SK-N-SH treated with all-trans-retinoic acid at 6 μM for 48 hours (cell line): ENCODE results near the gene CDCA5.

Source experiments
- BACH2 ChIP-seq: fragments of 250-450 bp; sonication (Bioruptor Pico); IDR thresholded peaks from 2 replicates; pipeline ENCODE4 v1.9.0; 2021; ENCODE audit warnings: mild to moderate bottlenecking, borderline replicate concordance
- CSDC2 ChIP-seq: fragments of 250-450 bp; sonication (Bioruptor Pico); IDR thresholded peaks from 2 replicates; pipeline ENCODE4 v1.5.0; 2020; ENCODE audit warnings: mild to moderate bottlenecking, moderate library complexity
- ESRRG ChIP-seq: fragments of 250-450 bp; sonication (Bioruptor Pico); IDR thresholded peaks from 2 replicates; pipeline ENCODE4 v1.6.1; 2021; ENCODE audit warnings: mild to moderate bottlenecking
- GLIS3 ChIP-seq: fragments of 250-450 bp; sonication (Bioruptor Pico); IDR thresholded peaks from 2 replicates; pipeline ENCODE4 v1.5.0; 2020; ENCODE audit warnings: mild to moderate bottlenecking, moderate library complexity
- POU6F1 ChIP-seq: fragments of 250-450 bp; sonication (Bioruptor Pico); IDR thresholded peaks from 2 replicates; pipeline ENCODE4 v1.8.0; 2021; ENCODE audit warnings: low read depth, mild to moderate bottlenecking, moderate library complexity, borderline replicate concordance
- ZFP30 ChIP-seq: fragments of 450-650 bp; formaldehyde crosslinking; IDR thresholded peaks from 2 replicates; pipeline ENCODE4 v1.5.0; 2022; ENCODE audit warnings: mild to moderate bottlenecking, moderate library complexity
- ZNF565 ChIP-seq: fragments of 450-650 bp; formaldehyde crosslinking; conservative IDR thresholded peaks from 2 replicates; pipeline ENCODE4 v1.5.0; 2020; ENCODE audit warnings: low read depth, mild to moderate bottlenecking, moderate library complexity
- ZNF8 ChIP-seq: fragments of 450-650 bp; formaldehyde crosslinking; IDR thresholded peaks from 2 replicates; pipeline ENCODE4 v1.5.0; 2020; ENCODE audit warnings: mild to moderate bottlenecking, moderate library complexity
- TF ChIP-seq, protein P1 (sequence below): fragments of 250-450 bp; sonication (Bioruptor Pico); IDR thresholded peaks from 2 replicates; pipeline ENCODE4 v1.8.0; 2020; ENCODE audit warnings: mild to moderate bottlenecking, moderate library complexity, borderline replicate concordance
- TF ChIP-seq, protein P2 (sequence below): fragments of 250-450 bp; sonication (Bioruptor Pico); IDR thresholded peaks from 2 replicates; pipeline ENCODE4 v1.5.0; 2020; ENCODE audit warnings: mild to moderate bottlenecking, moderate library complexity

- TF ChIP-seq, protein P1, sequence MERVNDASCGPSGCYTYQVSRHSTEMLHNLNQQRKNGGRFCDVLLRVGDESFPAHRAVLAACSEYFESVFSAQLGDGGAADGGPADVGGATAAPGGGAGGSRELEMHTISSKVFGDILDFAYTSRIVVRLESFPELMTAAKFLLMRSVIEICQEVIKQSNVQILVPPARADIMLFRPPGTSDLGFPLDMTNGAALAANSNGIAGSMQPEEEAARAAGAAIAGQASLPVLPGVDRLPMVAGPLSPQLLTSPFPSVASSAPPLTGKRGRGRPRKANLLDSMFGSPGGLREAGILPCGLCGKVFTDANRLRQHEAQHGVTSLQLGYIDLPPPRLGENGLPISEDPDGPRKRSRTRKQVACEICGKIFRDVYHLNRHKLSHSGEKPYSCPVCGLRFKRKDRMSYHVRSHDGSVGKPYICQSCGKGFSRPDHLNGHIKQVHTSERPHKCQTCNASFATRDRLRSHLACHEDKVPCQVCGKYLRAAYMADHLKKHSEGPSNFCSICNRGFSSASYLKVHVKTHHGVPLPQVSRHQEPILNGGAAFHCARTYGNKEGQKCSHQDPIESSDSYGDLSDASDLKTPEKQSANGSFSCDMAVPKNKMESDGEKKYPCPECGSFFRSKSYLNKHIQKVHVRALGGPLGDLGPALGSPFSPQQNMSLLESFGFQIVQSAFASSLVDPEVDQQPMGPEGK = 0 out of 2 replicates have a peak, but pooled peaks have one; percentile 44
- no peak for TF ChIP-seq ZFP30 (CRISPR knock-in tag)
- TF ChIP-seq GLIS3 (CRISPR knock-in tag) = no peak
- no peak for TF ChIP-seq BACH2 (CRISPR knock-in tag)
- no peak for TF ChIP-seq ZNF8 (CRISPR knock-in tag)
- TF ChIP-seq, protein P2, sequence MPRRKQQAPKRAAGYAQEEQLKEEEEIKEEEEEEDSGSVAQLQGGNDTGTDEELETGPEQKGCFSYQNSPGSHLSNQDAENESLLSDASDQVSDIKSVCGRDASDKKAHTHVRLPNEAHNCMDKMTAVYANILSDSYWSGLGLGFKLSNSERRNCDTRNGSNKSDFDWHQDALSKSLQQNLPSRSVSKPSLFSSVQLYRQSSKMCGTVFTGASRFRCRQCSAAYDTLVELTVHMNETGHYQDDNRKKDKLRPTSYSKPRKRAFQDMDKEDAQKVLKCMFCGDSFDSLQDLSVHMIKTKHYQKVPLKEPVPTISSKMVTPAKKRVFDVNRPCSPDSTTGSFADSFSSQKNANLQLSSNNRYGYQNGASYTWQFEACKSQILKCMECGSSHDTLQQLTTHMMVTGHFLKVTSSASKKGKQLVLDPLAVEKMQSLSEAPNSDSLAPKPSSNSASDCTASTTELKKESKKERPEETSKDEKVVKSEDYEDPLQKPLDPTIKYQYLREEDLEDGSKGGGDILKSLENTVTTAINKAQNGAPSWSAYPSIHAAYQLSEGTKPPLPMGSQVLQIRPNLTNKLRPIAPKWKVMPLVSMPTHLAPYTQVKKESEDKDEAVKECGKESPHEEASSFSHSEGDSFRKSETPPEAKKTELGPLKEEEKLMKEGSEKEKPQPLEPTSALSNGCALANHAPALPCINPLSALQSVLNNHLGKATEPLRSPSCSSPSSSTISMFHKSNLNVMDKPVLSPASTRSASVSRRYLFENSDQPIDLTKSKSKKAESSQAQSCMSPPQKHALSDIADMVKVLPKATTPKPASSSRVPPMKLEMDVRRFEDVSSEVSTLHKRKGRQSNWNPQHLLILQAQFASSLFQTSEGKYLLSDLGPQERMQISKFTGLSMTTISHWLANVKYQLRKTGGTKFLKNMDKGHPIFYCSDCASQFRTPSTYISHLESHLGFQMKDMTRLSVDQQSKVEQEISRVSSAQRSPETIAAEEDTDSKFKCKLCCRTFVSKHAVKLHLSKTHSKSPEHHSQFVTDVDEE (CRISPR knock-in tag) = 0 out of 2 replicates have a peak, but pooled peaks have one; percentile 23
- no peak for TF ChIP-seq POU6F1 (CRISPR knock-in tag)
- TF ChIP-seq ZNF565 (CRISPR knock-in tag) = no peak
- TF ChIP-seq ESRRG = peak; percentile 28; the same call in 1 of the 2 replicates
- TF ChIP-seq CSDC2 (CRISPR knock-in tag) = no peak
These were observed 28.9 kb upstream of the CDCA5 start for GRCh38 chr11:65112546-65113360.
